GM15510 (cell line): ENCODE measurements around the gene LAMB2.

ENCODE experiments used
- POLR2A ChIP-seq: IDR thresholded peaks from 3 replicates; pipeline ENCODE4 v1.6.1; 2011; ENCODE audit warnings: borderline replicate concordance; ENCODE audit not compliant: insufficient read length; ENCODE audit errors: extremely low read depth

LAMB2 gene

DNA sequence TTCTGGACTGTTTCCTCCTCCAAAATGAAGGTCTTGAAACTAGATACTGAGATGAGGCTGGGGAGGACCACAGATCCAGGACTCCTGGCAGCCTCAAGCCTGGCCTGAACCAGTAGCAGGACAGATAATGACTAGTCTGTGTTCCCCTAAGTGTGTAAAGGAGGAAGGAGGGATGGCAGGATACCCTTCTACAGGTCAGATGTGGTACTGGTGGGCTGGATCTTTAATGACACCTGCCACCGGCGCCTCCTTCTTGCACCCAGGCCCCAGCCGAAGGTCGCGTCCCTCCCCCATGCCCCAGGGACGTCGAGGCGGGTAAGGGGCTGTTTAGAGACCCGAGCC lies 12.8 kb downstream of the LAMB2 start:
- TF ChIP-seq POLR2A, result no peak

DNA sequence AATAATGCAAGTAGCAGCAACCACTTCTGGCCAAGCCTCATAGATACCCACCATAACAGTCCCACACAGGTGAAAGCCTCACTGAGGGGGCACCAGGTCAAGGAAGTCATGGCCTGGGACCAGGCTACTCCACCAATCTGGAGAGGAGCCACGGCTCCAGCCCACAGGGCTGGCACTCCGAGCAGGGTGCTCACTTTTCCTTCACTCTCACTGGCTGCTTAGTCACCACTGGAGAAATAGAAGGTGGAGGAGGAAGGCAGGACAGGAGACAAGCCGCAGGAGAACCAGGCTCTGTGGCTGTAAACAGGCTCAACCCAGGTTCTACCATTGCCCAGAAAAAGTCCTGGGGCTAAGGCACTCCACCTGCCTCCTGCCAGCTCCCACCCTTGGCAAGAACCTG lies 13.4 kb downstream of the LAMB2 start:
- no peak for TF ChIP-seq POLR2A

DNA sequence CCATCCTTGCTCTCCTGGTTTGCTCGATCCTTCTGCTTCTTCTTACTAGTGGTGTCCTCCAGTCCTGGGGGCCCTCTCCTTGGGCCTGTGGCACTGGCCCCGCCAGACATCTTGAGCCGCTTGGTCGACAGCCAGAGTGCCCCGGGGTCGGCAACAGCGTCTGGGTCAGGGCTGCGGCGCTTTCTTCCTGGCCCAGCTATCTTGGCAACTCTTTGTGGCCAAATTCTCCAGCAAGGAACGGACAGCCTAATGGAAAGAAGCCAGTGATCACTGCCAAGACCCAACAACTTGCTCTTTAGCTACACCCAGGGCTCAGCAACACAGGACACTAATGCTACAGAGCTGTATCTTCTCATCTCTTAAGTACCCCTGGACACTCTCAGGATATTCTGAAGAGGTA lies 13.8 kb downstream of the LAMB2 start:
- TF ChIP-seq POLR2A, result no peak

DNA sequence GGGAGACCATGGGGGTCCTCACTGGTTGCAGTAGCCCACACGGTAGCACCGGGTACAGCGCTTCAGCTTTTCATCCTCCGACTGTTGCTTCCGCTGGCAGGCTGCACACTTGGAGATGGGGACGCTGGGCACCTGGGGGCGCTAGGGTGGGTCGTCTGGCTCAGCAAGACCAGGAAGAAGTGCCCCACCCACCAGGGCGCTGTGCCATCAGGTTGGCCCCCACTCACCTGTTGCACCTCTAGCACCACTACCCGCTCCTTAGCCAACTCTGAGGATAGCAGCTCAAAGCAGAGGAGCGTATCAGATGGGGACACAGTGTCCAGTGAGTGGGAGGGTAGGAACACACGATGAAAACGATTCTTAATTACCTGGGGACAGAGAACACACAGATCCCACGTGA lies 20.6 kb downstream of the LAMB2 start:
- TF ChIP-seq POLR2A, result no peak

DNA sequence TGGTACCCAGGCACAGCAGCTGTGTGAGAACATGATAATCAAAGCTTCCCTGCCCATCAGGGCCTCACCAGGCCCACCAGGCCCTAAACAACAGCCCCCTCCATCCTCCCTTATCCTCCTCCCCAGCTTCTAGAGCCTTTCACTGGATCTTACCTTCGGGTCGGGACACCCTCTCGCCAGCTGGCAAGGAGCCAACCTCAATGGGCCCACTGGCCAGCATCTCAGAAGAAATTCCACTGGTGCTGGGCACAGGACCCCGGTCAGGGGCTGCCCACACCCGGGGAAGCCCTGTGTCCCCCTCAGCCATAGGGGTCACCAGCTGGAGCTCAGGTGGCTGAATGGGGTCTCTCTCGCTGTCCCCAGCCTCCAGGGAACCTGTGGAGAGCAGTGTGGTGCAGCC lies 21.5 kb downstream of the LAMB2 start:
- TF ChIP-seq POLR2A, result no peak

DNA sequence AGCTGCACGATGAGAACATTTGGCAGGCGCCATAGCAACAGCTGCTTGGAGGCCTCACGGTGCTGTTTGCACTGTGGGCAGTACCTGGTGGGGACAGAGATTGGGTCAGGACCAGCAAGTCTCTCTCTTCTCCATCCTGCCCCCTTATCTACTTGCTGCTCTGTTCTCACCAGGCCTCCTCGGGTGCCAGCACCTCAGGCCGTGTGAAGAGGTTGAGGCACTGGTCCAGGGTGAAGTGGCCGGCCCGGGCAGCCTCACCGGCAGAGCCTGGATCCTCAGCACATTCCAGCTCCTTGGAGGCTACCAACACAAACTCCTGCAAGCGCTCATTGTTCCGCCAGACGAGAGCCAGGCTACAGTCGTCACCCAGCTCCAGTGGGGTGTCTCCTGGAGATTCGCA lies 22.1 kb downstream of the LAMB2 start:
- TF ChIP-seq POLR2A, result no peak

DNA sequence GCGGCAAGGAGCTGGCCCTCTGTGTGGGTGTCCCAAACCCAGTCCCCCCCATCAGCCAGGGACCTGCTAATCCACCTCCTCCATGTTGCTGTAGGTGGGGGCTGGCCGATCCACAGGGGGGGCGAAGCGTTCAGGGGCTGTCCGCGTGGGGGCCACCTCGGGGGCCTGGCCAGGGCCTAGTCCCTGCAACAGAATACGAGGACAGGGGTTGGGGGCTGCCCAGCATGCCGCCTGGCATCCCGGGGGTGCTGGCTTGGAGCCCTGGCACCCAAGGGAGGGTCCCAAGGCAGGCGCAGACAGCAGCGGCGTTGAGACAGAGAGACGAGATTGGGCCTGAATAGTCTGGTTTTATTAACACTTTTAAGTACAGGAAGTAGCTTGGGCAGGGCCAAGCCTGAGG lies 24.5 kb downstream of the LAMB2 start:
- no peak for TF ChIP-seq POLR2A

DNA sequence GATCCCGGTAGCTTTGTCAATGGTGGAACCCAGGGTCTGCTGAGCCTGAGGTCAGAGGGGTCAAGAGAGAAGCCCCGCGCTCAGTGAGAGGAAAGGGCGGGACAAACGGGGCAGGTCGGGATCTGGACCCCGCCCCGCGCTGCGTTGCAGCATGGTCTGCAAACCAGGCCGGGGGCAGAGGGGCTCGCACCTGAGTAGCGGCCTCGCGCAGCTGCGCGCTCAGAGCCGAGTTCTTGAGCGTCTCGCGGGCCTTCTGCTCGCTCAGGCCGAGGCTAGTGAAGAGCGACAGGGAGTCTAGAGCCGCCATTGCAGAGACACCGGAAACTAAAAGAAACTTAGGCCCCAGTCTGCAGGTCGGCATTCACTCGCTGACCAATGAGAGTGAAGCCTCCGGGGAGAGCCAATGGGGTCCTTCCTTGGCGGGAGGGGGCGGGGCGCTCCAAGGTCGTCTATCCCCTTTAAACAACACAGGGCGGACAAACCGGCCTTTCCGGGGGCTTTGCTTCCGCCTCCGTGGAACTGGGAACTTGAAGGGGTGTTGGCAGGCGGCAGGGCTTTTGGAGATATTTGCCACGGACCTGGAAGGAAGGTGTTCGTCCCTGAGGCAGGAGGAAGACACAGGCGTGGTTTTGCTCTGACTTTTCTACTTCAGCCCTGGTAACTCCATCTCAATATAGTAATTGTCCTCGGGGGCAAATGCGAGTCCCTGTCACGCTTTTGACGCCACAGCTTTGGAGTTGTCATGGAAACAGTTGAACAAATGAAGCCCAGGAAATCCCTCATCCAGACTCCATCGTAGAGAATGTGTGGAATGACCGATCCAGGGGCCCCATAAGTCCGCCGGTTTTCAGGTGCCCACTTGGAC lies 28.2 kb downstream of the LAMB2 start, which contains the start of gene QARS1:
QARS1 (minus strand) TSS at position 331 of the 865 bp plus-strand sequence; CDS start at position 307, 24 bp downstream.
- peak; percentile 76 for TF ChIP-seq POLR2A

DNA sequence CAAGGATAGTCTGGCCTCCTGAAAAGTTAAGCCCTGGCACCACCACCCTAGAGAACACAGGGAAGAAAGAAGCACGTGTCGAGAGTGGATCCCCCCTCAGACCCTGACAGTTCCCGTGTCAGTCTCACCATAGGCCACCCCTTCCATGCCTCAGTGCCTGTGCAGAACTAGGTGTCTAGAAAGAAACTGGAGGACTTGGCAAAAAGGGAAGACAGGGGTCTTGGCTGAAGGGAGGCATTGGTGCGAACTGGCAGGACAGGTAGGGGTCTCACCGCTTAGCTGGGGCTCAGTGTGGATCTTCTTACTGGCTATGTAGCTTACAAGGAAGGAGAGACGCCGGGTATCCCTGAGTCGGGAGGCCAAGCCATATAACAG lies 28.8 kb downstream of the LAMB2 start:
- no peak for TF ChIP-seq POLR2A

DNA sequence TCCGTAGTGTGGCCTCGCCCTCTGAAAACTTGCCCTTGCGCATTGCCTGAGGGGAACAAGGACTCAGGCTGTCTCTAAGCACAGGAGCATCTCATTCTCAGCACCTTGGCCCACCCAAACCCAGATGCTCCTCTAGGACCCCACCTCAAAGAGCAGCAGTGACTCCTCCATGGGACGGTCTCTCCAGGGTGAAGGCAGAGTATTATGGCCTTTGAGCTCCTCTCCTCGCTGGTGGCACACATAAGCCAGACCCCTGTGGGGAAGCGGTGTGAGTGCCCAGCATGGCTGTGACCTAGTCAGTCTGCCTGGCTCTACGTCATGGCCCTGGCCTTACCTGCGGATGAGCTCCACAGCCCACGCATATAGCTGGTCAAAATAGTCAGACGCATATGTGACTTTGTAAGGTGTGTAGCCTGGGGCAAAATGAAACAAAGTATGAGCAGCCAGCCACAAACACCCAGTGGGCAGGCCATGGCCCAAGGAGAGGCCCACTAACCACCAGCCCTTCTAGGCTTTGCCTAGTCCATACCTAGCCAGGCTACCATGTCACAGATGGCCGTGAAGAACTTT lies 32.7 kb downstream of the LAMB2 start:
- TF ChIP-seq POLR2A, result no peak

DNA sequence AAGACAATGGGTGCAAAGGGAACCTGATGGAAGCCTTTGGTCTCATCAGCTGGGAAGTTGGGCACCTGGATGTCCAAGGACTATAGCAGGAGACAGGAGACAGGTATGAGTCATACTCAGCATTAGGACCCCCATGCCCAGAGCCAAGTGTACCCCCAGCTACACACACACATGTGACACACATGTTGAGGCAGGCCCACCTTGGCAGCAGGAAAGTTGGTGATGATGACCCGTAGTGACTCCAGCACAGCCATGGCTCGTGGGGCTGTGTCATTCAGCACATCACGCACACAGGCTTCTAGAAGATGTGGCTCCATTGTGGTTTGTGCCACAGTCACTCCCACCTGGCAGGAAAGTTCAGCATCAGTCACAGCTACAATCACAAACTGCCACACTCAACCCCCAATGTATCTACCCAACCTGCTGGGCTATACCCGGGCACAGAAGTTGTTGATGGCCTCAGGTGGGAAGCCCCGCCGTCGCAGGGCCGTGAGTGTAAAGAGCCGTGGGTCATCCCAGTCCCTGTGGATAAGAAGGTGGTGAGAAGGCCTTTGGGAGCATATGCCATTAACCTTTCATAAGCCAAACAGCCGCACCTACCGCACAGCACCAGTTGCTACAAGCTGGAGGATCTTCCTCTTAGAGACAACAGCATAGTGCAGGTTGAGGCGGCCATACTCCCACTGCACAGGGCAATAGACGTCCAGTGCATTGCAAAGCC lies 33.8 kb downstream of the LAMB2 start:
- no peak for TF ChIP-seq POLR2A

DNA sequence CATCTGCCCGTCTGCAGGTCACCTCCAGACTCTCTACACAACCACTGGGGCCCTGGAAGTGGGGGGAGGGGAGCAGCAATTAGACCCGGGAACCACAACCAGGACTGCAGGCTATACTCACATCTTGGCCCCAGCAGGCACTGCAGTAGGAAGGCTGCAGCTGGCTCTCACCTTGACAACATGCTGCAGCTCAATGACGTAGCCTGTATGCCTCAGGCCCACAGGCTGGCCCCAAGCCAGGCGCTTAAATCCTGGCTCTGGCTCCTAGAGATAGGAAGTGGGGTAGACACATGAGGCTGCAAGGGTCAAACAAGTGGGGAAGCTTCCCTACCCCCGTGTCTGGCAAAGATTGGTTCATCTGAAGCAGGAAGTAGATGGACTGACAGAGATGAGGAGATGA lies 34.4 kb downstream of the LAMB2 start:
- no peak for TF ChIP-seq POLR2A

DNA sequence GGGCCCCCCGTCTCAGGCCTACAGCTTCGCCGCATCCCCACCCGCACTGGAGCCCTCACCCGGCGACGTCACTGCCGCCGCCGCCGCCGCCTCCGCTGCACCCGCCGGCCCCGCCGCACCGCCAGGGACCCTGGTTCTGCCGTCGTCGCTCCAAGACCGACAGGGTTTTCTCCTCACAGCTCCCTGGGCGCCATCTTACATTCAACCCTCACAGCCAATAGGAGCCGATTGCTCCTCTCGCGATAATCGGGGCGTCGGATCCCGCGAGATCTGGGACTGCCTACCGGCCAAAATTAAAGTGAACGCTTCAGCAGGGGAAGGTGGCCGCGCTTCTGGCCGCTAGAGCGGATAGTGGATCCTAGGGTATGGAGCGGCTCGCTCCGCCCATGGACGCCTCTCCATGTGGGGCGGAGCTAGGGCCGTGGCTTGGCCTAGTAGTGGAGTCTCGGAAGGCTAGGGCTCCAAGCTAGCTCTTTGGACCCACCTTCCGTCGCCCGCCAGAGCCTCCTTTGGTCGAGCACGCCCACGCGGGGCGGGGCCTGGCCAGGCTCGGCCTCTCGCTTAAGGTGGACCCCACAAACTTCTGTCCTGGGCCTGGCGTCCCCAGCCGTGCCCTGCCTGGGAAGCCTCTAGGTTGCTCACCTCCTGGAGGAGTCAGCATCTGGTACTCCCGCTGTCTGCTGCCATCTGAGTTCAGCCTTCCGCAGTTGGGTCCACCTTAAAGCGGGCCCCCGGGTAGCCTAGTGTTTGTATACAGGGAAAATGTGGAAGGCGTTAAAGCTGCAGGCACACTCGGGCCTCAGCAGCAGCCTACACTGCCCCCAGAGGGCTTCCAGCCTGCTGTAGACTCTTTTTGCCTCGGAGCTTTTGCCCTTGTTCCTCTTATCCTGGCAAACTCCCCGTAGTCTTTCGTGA lies 38.7 kb downstream of the LAMB2 start, which contains the start of gene QRICH1:
QRICH1 (minus strand) TSS at position 219 of the 915 bp plus-strand sequence. CDS start 17,054 bp downstream, outside the sequence.
- TF ChIP-seq POLR2A, result peak; percentile 73
